Activated naive CD4-positive, alpha-beta T cell treated with Interleukin-2 at 50 U/mL for 16 hours (primary cell): ENCODE measurements around the gene CAVIN4.

ENCODE experiments used
- DNase-seq: peaks from one replicate; pipeline ENCODE4 v3.0.0-alpha.2; 2020

Gene CAVIN4

GRCh38 chr9:100577776-100578448 lies at the start of gene CAVIN4:
Gene CAVIN4 (plus strand): TSS chr9:100578079. CDS start chr9:100578144, 65 bp downstream.
- DNase-seq, result no peak

- DNase-seq, result no peak
Observed at GRCh38 chr9:100534401-100534800, 43.5 kb upstream of the CAVIN4 start.

- DNase-seq, result no peak
Observed at GRCh38 chr9:100540327-100540726, 37.6 kb upstream of the CAVIN4 start.

- DNase-seq, result no peak
Observed at GRCh38 chr9:100549048-100549447, 28.8 kb upstream of the CAVIN4 start.

GRCh38 chr9:100554935-100555401 lies 22.9 kb upstream of the CAVIN4 start:
- DNase-seq, result no peak

GRCh38 chr9:100555471-100555870 lies 22.4 kb upstream of the CAVIN4 start:
- no peak for DNase-seq

GRCh38 chr9:100557053-100557452 lies 20.8 kb upstream of the CAVIN4 start:
- no peak for DNase-seq

- no peak for DNase-seq
Observed at GRCh38 chr9:100561256-100561655, 16.6 kb upstream of the CAVIN4 start.

GRCh38 chr9:100567856-100568255 lies 10.0 kb upstream of the CAVIN4 start:
- DNase-seq, result no peak

GRCh38 chr9:100573655-100574260 lies 4.1 kb upstream of the CAVIN4 start:
- DNase-seq, result no peak

- no peak for DNase-seq
Observed at GRCh38 chr9:100575006-100575405, 2.9 kb upstream of the CAVIN4 start.

- no peak for DNase-seq
Observed at GRCh38 chr9:100575765-100576386, 2.0 kb upstream of the CAVIN4 start.

GRCh38 chr9:100578610-100579009 lies 731 bp downstream of the CAVIN4 start:
- DNase-seq, result no peak

GRCh38 chr9:100579665-100580064 lies 1.8 kb downstream of the CAVIN4 start:
- no peak for DNase-seq

GRCh38 chr9:100580257-100580656 lies 2.4 kb downstream of the CAVIN4 start:
- no peak for DNase-seq

- DNase-seq, result no peak
Observed at GRCh38 chr9:100581081-100581480, 3.2 kb downstream of the CAVIN4 start.

- no peak for DNase-seq
Observed at GRCh38 chr9:100581661-100582060, 3.8 kb downstream of the CAVIN4 start.

GRCh38 chr9:100583014-100583802 lies 5.3 kb downstream of the CAVIN4 start:
- DNase-seq, result no peak

GRCh38 chr9:100584951-100585350 lies 7.1 kb downstream of the CAVIN4 start:
- DNase-seq, result no peak

- DNase-seq, result no peak
Observed at GRCh38 chr9:100586093-100586492, 8.2 kb downstream of the CAVIN4 start.

- DNase-seq, result no peak
Observed at GRCh38 chr9:100587375-100587774, 9.5 kb downstream of the CAVIN4 start.

- DNase-seq, result no peak
Observed at GRCh38 chr9:100589582-100589981, 11.7 kb downstream of the CAVIN4 start.

- DNase-seq, result no peak
Observed at GRCh38 chr9:100590481-100590880, 12.6 kb downstream of the CAVIN4 start.
